Neural cell (in vitro differentiated cells): ENCODE results near the gene TICRR. TPM values are rescaled to one million over a fixed set of nuclear protein-coding genes. Genes with fewer than 3 reads are reported as not detected.

ENCODE experiments used
- H2AFZ ChIP-seq: fragments of 200-600, 300-800 bp; sonication (generic), shearing (Covaris generic); 2 replicates; pipeline ENCODE4 v1.6.0; 2014; ENCODE audit warnings: low read depth, mild to moderate bottlenecking, antibody characterized with exemption, low read length, moderate library complexity
- H3F3A ChIP-seq: fragments of 200-600 bp; shearing (Covaris generic); 2 replicates; pipeline ENCODE4 v1.6.1; 2016; ENCODE audit warnings: mild to moderate bottlenecking, moderate library complexity, mixed read lengths, antibody characterized with exemption, low read length; ENCODE audit not compliant: insufficient read depth, poor library complexity, severe bottlenecking
- H3K27ac ChIP-seq: fragments of 200-600, 300-800 bp; sonication (generic), shearing (Covaris generic); 2 replicates; pipeline ENCODE4 v1.5.1; 2014; ENCODE audit warnings: mild to moderate bottlenecking, low read length, moderate library complexity
- H3K27me3 ChIP-seq: fragments of 300-800, 200-600 bp; sonication (generic), shearing (Covaris generic); 2 replicates; pipeline ENCODE4 v1.6.0; 2014; ENCODE audit warnings: mild to moderate bottlenecking, low read depth, low read length, moderate library complexity; ENCODE audit not compliant: insufficient read depth
- H3K36me3 ChIP-seq: fragments of 300-800, 200-600 bp; sonication (generic), shearing (Covaris generic); 2 replicates; pipeline ENCODE4 v1.5.1; 2014; ENCODE audit warnings: mild to moderate bottlenecking, antibody characterized with exemption, low read length, moderate library complexity; ENCODE audit not compliant: insufficient read depth
- H3K4me2 ChIP-seq: fragments of 300-800, 200-600 bp; sonication (generic), shearing (Covaris generic); 2 replicates; pipeline ENCODE4 v1.6.0; 2014; ENCODE audit warnings: mild to moderate bottlenecking, low read length
- H3K4me3 ChIP-seq: fragments of 300-800, 200-600 bp; sonication (generic), shearing (Covaris generic); 2 replicates; pipeline ENCODE4 v1.5.1; 2014; ENCODE audit warnings: mild to moderate bottlenecking, low read length, moderate library complexity
- H3K79me2 ChIP-seq: fragments of 200-600 bp; shearing (Covaris generic); replicated peaks from 2 replicates; pipeline ENCODE4 v1.6.0; 2014; ENCODE audit warnings: mild to moderate bottlenecking, low read length, moderate library complexity; ENCODE audit not compliant: insufficient read depth
- H3K9ac ChIP-seq: fragments of 300-800, 200-600 bp; sonication (generic), shearing (Covaris generic); 2 replicates; pipeline ENCODE4 v1.6.1; 2016; ENCODE audit warnings: mild to moderate bottlenecking, low read length, mixed read lengths
- H3K9me2 ChIP-seq: fragments of 200-600 bp; shearing (Covaris generic); 2 replicates; pipeline ENCODE4 v1.6.1; 2016; ENCODE audit warnings: mild to moderate bottlenecking, low read length, mixed read lengths; ENCODE audit not compliant: insufficient read depth
- H3K9me3 ChIP-seq: fragments of 200-600, 300-800 bp; sonication (generic), shearing (Covaris generic); 2 replicates; pipeline ENCODE4 v1.6.1; 2016; ENCODE audit warnings: mild to moderate bottlenecking, mixed run types, low read length, moderate library complexity, mixed read lengths
- H4K20me1 ChIP-seq: fragments of 200-600 bp; shearing (Covaris generic); 2 replicates; pipeline ENCODE4 v1.6.1; 2016; ENCODE audit warnings: mild to moderate bottlenecking, mixed run types; ENCODE audit not compliant: insufficient read depth
- CTCF ChIP-seq: fragments of 450-650 bp; IDR thresholded peaks from 2 replicates; pipeline ENCODE4 v1.5.1; 2014; ENCODE audit warnings: antibody characterized with exemption, mild to moderate bottlenecking, moderate library complexity; ENCODE audit not compliant: poor library complexity, severe bottlenecking
- EZH2 ChIP-seq: fragments of 200-600, 300-800 bp; shearing (Covaris generic), sonication (generic); IDR thresholded peaks from 2 replicates; pipeline ENCODE4 v1.6.1; 2014; ENCODE audit warnings: antibody characterized with exemption, low read length, borderline replicate concordance, mild to moderate bottlenecking; ENCODE audit not compliant: insufficient read depth, poor library complexity, severe bottlenecking
- MXI1 ChIP-seq: fragments of 450-650 bp; conservative IDR thresholded peaks from 2 replicates; pipeline ENCODE4 v1.6.1; 2014; ENCODE audit warnings: antibody characterized with exemption, mild to moderate bottlenecking; ENCODE audit not compliant: poor library complexity, severe bottlenecking
- POLR2AphosphoS5 ChIP-seq: IDR thresholded peaks from 2 replicates; pipeline ENCODE4 v1.6.1; 2012
- RAD21 ChIP-seq: fragments of 450-650 bp; conservative IDR thresholded peaks from 2 replicates; pipeline ENCODE4 v1.6.1; 2014; ENCODE audit warnings: antibody characterized with exemption, mild to moderate bottlenecking, moderate library complexity
- REST ChIP-seq: IDR thresholded peaks from 2 replicates; pipeline ENCODE4 v1.6.1; 2012; ENCODE audit warnings: borderline replicate concordance
- SMC3 ChIP-seq: fragments of 450-650 bp; conservative IDR thresholded peaks from 2 replicates; pipeline ENCODE4 v1.6.1; 2014; ENCODE audit warnings: antibody characterized with exemption, mild to moderate bottlenecking, moderate library complexity; ENCODE audit not compliant: poor library complexity
- TAF1 ChIP-seq: IDR thresholded peaks from 2 replicates; pipeline ENCODE4 v1.6.1; 2012; ENCODE audit warnings: low read depth
- polyA plus RNA-seq: library from polyadenylated mRNA; depleted of rRNA; stranded (reverse); fragments of >200 nt; gene quantifications from 2 replicates; pipeline ENCODE4 v1.2.3, GENCODE V29; 2014

TICRR gene
- polyA plus RNA-seq, 1 donor from 2014 or later, result 0.36 TPM

- no peaks in the 10 kb centered on the region for H3K9me3 ChIP-seq
- no peaks in the 10 kb centered on the region for H3K79me2 ChIP-seq
- no peak overlapping the region for H3K27ac ChIP-seq
- H3K4me3 ChIP-seq, result no peak overlapping the region
- no peak for TF ChIP-seq CTCF
- TF ChIP-seq TAF1, result no peak
- TF ChIP-seq REST, result no peak
- no peak for TF ChIP-seq RAD21
- no peak for TF ChIP-seq MXI1
- no peak for TF ChIP-seq SMC3
- H3K36me3 ChIP-seq, result no peaks in the 10 kb centered on the region
- H4K20me1 ChIP-seq, result no peaks in the 10 kb centered on the region
- no peak overlapping the region for H3K4me2 ChIP-seq
- H3F3A ChIP-seq, result no peaks in the 10 kb centered on the region
- no peaks in the 10 kb centered on the region for H3K27me3 ChIP-seq
- H3K9ac ChIP-seq, result no peak overlapping the region
- H2AFZ ChIP-seq, result no peak overlapping the region
- no peaks in the 10 kb centered on the region for H3K9me2 ChIP-seq
Observed at GRCh38 chr15:89640245-89640644, 65.0 kb downstream of the TICRR start.

- H3K4me2 ChIP-seq, result no peak overlapping the region
- no peak overlapping the region for H2AFZ ChIP-seq
- H3K9me2 ChIP-seq, result no peaks in the 10 kb centered on the region
- H3K36me3 ChIP-seq, result no peaks in the 10 kb centered on the region
- TF ChIP-seq EZH2 (no peak), REST (no peak), MXI1 (no peak), POLR2AphosphoS5 (no peak), TAF1 (no peak), CTCF (no peak), RAD21 (no peak)
- no peaks in the 10 kb centered on the region for H3F3A ChIP-seq
- no peaks in the 10 kb centered on the region for H3K9me3 ChIP-seq
- H4K20me1 ChIP-seq, result no peaks in the 10 kb centered on the region
- H3K4me3 ChIP-seq, result no peak overlapping the region
- H3K27ac ChIP-seq, result no peak overlapping the region
- no peaks in the 10 kb centered on the region for H3K79me2 ChIP-seq
- no peak overlapping the region for H3K9ac ChIP-seq
- no peaks in the 10 kb centered on the region for H3K27me3 ChIP-seq
Observed at GRCh38 chr15:89641053-89641452, 65.8 kb downstream of the TICRR start.
